DMS 273 (cell line): ENCODE results near the gene TNRC6B.
"Not testable (repeated sequence)": the region's sequence is repeated elsewhere in the genome, so short reads cannot be mapped to it uniquely, and the experiment has no call there.

Source experiments
- DNase-seq: peaks from one replicate; lab custom pipeline; 2025; ENCODE audit not compliant: unreplicated experiment; lab: John Stamatoyannopoulos, UW

TNRC6B gene

DNA sequence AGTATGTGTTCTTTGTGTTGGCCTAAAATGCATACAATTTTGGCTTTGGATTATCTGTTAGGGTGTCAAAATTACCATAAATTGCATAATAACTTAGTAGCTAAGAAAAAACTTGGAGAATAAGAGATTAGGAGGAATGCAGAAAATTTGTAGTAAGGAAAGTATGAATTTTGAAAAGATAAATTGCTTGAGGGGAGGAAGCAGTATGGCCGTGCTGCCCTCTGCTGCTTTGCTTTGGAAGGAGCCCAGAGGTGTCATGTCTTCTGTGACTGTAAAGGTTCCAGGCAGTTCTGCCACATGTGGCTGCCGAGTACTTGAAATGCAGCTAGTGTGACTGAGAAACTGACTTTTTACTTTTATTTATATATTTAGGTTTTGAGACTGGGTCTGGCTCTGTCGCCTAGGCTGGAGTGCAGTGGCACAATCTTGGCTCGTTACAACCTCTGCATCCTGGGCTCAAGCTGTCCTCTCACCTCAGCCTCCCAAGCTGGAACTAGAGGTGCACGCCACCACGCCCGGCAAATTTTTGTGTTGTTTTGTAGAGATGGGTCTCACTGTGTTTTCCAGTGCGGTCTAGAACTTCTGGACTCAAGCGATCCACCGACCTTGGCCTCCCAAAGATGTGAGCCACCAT lies 170.4 kb downstream of the TNRC6B start:
- DNase-seq = peak; percentile 56

DNA sequence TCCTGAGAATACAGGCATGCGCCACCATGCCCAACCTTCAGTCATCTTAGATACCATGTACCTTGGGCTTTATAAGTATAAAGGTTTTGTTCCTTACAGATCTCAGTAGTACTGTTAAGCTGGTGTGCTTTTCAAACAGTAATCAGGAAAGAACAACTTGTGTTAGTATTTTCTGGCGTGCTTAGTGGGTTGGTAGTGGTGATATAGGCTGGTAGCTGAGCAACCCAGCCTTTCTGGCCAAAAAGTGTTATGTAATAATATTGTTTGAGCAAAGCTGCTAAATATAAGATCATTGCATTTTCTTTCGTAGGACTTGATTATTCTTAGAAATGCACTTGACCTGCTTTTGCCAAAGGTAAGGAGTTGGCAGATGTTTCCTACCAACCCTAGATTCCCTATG lies 175.0 kb downstream of the TNRC6B start:
- no peak for DNase-seq

DNA sequence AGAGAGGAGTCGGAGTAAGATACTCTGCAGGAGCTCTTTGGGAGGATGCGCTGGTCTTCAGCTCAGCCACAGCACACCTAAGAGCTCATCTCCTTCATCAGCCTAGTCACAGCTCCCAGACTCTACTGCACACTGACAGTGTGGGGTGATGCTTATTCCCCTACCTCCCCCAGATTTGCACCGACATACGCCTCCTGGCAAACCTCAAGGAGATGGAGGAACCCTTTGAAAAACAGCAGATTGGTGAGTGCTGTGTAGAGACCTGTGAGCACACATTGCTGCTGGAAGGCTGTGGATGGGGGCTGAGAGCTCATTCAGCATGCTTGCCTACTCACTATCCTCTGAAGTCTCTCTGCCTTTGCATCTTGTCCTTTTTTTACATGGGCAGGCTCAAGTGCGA lies 183.4 kb downstream of the TNRC6B start:
- no peak for DNase-seq

DNA sequence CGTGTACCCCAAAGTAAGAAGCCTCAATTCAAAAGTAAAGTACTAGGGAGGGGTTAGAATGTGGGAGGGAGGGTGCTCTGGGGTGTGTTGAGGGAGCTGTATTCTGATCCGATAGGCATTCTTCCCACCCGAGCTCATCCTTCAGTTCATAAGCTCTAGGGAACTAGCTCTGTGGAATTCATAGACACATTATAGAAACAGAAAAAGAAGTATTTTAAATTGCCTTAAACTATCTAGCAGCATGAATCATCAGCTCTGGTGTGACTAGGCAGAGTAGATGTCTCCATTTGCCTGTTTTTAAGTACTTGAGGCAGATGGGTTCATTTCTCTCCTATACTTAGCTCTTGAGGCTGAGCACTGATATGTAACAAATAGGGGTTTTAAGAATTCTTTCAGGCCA lies 185.3 kb downstream of the TNRC6B start:
- DNase-seq = no peak

DNA sequence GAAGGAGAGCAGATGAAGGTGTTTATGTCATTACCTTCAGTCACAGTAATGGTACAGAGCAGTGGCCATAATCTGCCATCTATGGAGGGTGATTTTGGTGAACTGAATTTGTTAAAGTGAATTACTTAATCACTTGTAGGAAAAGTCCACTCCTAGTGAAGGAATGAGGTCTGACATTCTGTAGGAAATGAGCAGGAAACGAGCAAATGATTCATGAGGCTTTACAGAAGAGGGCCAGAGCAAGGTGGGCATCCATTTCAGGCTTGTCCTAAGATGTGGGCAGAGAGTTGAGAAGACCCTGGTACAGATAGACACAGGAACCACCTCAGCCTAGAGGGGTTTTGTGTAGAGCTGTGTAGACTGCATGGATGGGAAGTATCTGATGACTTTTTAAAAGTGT lies 186.7 kb downstream of the TNRC6B start:
- DNase-seq = no peak

DNA sequence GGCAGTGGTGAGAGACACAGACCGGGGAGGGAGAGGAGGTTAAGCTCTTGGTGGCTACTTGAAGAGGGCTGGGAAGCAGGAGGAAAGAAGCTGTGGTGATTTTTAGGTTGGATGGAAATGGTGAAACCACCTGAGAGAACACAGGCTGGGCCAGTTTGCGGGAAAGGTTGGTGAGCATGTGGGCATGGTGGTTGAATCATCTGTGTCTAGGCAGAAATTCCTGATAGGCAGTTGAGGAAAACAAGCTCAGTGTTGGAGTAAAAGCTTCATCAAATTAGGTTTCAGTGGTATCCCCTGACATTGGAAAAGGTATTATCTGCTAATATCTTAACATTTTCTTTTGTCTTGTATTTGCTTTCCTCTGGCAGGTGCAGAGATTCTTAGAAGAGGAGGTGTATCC lies 188.3 kb downstream of the TNRC6B start:
- DNase-seq = no peak

DNA sequence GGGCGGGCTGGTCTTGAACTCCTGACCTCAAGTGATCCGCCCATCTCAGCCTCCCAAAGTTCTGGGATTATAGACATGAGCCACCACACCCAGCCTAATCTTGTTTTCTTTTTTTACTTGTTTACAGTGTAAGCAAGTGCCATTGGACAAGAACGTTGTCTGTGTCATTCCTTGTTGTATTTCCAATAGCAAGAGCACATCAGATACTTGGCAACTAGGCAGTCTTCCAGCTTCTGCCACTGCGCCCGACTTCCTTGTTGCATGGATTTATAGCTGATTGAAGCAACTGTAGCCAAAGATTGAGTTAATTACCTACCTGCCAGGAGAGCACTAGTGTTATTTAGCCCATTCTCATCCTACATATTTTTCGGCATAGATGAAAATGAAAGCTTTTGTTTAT lies 189.6 kb downstream of the TNRC6B start:
- DNase-seq = no peak

DNA sequence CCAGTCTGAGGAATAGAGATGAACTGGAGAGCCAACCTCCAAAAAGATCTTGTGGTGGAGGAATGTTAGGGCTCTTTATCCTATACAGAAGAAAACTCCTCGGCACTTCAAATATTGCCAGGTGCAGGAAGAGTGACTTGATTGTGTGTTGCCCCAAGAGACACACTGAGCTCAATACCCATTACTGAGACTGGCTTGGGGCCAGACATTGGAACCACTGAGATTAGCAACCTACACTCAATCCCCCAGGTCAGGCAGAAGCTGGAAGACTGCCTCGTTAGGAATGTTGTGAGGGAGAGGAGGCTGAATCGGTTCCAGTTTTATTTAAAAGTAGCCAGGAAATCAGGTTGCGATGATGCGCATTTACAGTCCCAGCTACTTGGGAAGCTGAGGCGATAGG lies 190.3 kb downstream of the TNRC6B start:
- peak; percentile 6 for DNase-seq

DNA sequence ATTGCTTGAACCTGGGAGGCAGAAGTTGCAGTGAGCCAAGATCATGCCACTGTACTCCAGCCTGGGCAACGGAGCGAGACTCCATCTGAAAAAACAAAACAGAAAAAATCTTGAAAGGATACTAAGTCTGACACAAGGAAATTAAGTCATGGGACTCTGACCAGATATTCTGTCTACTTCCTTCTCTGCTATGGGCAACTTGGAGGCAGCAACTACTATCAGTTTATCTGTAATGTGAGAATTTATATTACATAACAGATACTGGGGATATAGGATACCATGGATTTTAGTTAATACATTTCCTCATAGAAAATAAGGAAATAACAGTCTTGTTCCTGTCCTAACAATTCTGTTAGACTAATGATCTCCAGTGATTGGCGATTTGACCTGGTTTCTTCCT lies 191.1 kb downstream of the TNRC6B start:
- DNase-seq = no peak

DNA sequence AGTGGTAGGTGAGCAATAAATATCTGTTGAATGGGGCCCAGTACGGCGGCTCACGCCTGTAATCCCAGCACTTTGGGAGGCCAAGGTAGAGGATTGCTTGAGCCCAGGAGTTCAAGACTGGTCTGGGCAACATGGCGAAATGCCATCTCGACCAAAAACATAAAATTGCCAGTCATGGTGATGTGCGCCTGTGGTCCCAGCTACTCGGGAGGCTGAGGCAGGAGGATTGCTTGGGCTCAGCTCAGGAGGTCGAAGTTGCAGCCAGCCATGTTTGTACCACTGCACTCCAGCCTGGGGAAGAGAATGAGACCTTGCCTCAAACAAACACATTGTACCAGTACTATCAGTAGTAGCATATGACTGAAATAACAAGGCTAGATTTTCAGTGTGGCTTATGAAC lies 196.8 kb downstream of the TNRC6B start:
- DNase-seq = no peak

DNA sequence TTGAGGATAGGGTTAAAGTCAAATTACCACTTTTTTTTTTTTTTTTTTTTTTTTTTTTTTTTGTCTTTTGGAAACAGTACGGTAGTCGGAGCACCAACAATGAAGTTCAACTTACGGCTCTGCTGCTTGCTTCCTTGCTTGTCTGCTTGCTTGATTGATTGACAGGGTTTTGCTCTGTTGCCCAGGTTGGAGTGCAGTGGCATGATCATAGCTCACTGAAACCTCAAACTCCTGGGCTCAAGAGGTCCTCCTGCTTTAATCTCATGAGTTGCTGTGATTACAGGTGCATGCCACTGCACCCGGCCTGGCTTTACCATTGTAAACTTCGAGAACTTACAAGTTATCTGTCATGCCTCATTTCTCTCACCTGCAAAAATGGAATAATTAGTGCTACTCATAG lies 198.4 kb downstream of the TNRC6B start:
- no peak for DNase-seq

DNA sequence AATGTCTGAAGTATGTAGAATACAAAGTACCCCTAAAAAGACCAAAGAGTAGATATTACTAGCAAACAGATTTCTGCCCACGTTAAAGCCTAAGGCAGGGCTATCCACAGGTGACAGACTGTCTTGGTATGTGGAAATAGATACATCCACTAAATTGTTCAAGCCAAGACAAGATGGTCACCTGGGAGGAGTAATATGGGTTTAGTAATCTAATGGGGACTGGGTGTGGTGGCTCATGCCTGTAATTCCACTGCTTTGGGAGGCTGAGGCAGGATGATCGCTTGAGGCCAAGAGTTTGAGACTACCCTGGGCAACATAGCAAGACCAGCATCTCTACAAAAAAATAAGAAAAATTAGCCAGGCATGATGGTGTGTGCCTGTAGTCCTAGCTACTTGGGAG lies 200.2 kb downstream of the TNRC6B start:
- DNase-seq = no peak

DNA sequence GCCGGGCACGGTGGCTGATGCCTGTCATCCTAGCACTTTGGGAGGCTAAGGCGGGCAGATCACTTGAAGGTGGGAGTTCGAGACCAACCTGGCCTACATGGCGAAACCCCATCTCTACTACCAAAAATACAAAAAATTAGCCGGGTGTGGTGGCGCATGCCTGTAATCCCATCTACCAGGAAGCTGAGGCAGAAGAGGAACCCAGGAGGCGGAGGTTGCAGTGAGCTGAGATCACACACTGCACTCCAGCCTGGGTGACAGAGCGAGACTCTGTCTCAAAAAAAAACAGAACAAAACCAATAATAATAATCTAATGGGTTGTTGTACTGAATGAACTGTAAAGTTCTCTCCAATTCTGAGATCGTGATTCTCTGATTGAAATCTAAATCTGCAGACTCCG lies 200.7 kb downstream of the TNRC6B start:
- not testable (repeated sequence) for DNase-seq

DNA sequence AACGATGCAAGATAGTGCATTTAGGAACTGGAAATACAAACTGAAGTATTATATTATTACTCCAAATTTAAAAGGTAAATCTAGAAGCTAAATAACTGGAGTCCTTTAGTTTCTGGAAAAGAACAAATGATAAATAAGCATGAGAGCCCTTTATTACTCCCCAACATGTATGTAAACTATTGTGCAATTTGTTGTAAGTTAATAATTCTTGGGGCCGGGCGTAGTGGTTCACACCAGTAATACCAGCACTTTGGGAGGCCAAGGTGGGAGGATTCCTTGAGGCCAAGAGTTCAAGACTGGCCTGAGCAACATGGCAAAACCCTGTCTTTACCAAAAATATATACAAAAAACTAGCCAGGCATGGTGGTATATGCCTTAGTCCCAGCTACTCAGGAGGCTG lies 203.7 kb downstream of the TNRC6B start:
- no peak for DNase-seq

DNA sequence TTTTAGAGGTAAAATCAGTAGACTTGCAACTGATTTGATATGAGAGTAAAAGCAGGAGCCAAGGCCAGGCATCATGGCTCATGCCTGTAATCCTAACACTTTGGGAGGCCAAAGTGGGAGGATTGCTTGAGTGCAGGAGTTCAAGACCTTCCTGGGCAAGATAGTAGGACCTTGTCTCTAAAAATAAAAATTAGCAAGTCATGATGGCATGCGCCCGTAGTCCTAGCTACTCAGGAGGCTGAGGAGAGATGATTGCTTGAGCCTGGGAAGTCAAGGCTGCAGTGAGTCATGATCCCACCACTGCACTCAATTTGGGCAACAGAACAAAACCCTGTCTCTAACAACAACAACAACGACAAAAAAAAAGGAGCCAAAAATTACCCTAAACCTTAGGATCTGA lies 206.2 kb downstream of the TNRC6B start:
- DNase-seq = no peak

DNA sequence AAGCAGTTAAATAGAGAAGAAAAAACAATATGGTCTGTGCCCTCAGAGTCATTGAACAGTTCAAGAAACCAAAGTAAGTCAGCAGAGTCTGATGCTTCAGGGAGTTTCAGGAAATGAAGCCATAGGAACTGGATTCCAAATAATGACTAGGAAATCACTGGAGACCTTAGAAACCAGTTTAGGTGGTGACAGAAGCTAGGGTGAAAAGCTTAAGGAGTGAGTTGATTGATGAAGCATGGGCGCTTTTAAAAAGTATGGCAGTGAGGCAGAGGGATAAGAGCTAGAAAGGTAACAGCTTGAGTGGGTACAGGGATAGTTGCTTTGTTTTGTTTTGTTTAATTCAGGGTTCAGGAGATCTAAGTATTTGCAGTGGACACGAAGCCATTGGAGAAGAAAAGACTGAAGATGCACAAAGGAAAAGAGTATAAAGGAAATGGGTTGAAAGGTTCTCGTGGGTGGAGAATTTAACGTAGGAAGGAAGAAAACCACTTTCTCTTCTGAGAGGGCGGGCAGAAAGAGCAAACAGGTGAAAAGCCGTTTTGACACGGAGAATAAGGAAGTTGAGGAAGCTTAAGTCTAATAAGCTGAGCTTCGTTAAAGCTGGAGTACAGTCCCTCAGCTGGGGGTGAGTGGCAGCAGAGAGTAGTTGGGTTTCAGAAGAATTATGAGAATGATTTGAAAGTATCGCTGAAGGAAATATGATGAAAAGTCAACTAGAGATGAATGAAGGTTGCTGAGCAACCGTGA lies 207.5 kb downstream of the TNRC6B start:
- no peak for DNase-seq
